Astrocyte of the cerebellum (primary cell): ENCODE measurements around the gene BLOC1S3.

Experiments
- DNase-seq: peaks from one replicate; pipeline ENCODE4 v3.0.0-alpha.2; 2011; ENCODE audit warnings: low read depth
- H3K4me3 ChIP-seq: 2 replicates; pipeline ENCODE4 v1.5.1; 2011; ENCODE audit warnings: mild to moderate bottlenecking, low read depth, low read length, moderate library complexity
- CTCF ChIP-seq: IDR thresholded peaks from 2 replicates; pipeline ENCODE4 v1.5.1; 2012; ENCODE audit warnings: low read length, low read depth, moderate library complexity, mild to moderate bottlenecking; ENCODE audit errors: missing control alignments
- in situ Hi-C: cut with HindIII; loops from 2 replicates; pipeline ENCODE4 v1.10.0; 2017; ENCODE audit warnings: low sequenced_read_pairs

The BLOC1S3 gene

GRCh38 chr19:45156751-45157150 lies 21.8 kb upstream of the BLOC1S3 start:
- TF ChIP-seq CTCF = no peak
- DNase-seq = no peak
- no peak overlapping the region for H3K4me3 ChIP-seq
- in situ Hi-C loops = no loop called here

- in situ Hi-C loops = no loop called here
- DNase-seq = no peak
- TF ChIP-seq CTCF = no peak
- H3K4me3 ChIP-seq = no peak overlapping the region
Measured at GRCh38 chr19:45158503-45159209, 19.9 kb upstream of the BLOC1S3 start.

GRCh38 chr19:45159210-45159970 lies 19.2 kb upstream of the BLOC1S3 start:
- in situ Hi-C loops = no loop called here
- no peak for TF ChIP-seq CTCF
- no peak overlapping the region for H3K4me3 ChIP-seq
- DNase-seq = no peak

GRCh38 chr19:45159971-45160324 lies 18.6 kb upstream of the BLOC1S3 start:
- in situ Hi-C loops = no loop called here
- no peak overlapping the region for H3K4me3 ChIP-seq
- no peak for DNase-seq
- no peak for TF ChIP-seq CTCF

GRCh38 chr19:45160870-45161737 lies 17.5 kb upstream of the BLOC1S3 start, which contains the start of gene NKPD1:
Gene NKPD1, minus strand, starts transcription at chr19:45160982. Its CDS starts 832 bp downstream, at chr19:45160150.
- in situ Hi-C loops = no loop called here
- TF ChIP-seq CTCF = no peak
- no peak within 1 kb of the TSS for H3K4me3 ChIP-seq
- no peak for DNase-seq

GRCh38 chr19:45161738-45162607 lies 16.6 kb upstream of the BLOC1S3 start:
- DNase-seq = no peak
- in situ Hi-C loops = no loop called here
- peak; percentile 88 for TF ChIP-seq CTCF
- no peak overlapping the region for H3K4me3 ChIP-seq
